HG03097 (cell line): ENCODE measurements around the gene SENP2.
"Not testable (repeated sequence)": the region's sequence is repeated elsewhere in the genome, so short reads cannot be mapped to it uniquely, and the experiment has no call there.

Experiments used
- ATAC-seq: cut with Tn5 transposase; IDR thresholded peaks from one replicate; pipeline ENCODE4 v1.9.1; 2021; ENCODE audit not compliant: unreplicated experiment, low FRiP score

The SENP2 gene

GRCh38 chr3:185585518-185585858 is 607 bp upstream of the SENP2 start:
- ATAC-seq: no peak

GRCh38 chr3:185586686-185587039 is 568 bp downstream of the SENP2 start:
- peak; percentile 10 for ATAC-seq

- ATAC-seq: no peak
Observed at GRCh38 chr3:185594073-185594472, 8.0 kb downstream of the SENP2 start.

- ATAC-seq: no peak
Observed at GRCh38 chr3:185595526-185595925, 9.4 kb downstream of the SENP2 start.

GRCh38 chr3:185605566-185605965 is 19.5 kb downstream of the SENP2 start:
- no peak for ATAC-seq

GRCh38 chr3:185606196-185606595 is 20.1 kb downstream of the SENP2 start:
- ATAC-seq: no peak

- ATAC-seq: no peak
Observed at GRCh38 chr3:185613016-185613415, 26.9 kb downstream of the SENP2 start.

- ATAC-seq: no peak
Observed at GRCh38 chr3:185623939-185624665, 38.0 kb downstream of the SENP2 start.

GRCh38 chr3:185625784-185626183 is 39.7 kb downstream of the SENP2 start:
- ATAC-seq: no peak

- no peak for ATAC-seq
Observed at GRCh38 chr3:185629554-185630181, 43.6 kb downstream of the SENP2 start.

GRCh38 chr3:185630182-185630622 is 44.1 kb downstream of the SENP2 start:
- no peak for ATAC-seq

GRCh38 chr3:185631108-185631507 is 45.0 kb downstream of the SENP2 start:
- ATAC-seq: no peak

GRCh38 chr3:185631508-185632206 is 45.6 kb downstream of the SENP2 start:
- no peak for ATAC-seq

GRCh38 chr3:185632996-185633395 is 46.9 kb downstream of the SENP2 start:
- no peak for ATAC-seq

GRCh38 chr3:185637388-185637787 is 51.3 kb downstream of the SENP2 start:
- ATAC-seq: no peak

GRCh38 chr3:185638651-185639050 is 52.6 kb downstream of the SENP2 start:
- not testable (repeated sequence) for ATAC-seq

- no peak for ATAC-seq
Observed at GRCh38 chr3:185639632-185640206, 53.6 kb downstream of the SENP2 start.

- ATAC-seq: no peak
Observed at GRCh38 chr3:185640308-185640707, 54.2 kb downstream of the SENP2 start.

- ATAC-seq: not testable (repeated sequence)
Observed at GRCh38 chr3:185645191-185645590, 59.1 kb downstream of the SENP2 start.

GRCh38 chr3:185645596-185646381 is 59.7 kb downstream of the SENP2 start:
- no peak for ATAC-seq
